NCI-H2196 (cell line): ENCODE results near the gene IKZF4.
"Not testable (repeated sequence)": the region's sequence is repeated elsewhere in the genome, so short reads cannot be mapped to it uniquely, and the experiment has no call there.

Experiments
- DNase-seq: peaks from one replicate; lab custom pipeline; 2025; ENCODE audit not compliant: unreplicated experiment; lab: John Stamatoyannopoulos, UW

IKZF4 gene

GRCh38 chr12:55997535-55997859 is 23.3 kb upstream of the IKZF4 start:
- DNase-seq = no peak

DNA sequence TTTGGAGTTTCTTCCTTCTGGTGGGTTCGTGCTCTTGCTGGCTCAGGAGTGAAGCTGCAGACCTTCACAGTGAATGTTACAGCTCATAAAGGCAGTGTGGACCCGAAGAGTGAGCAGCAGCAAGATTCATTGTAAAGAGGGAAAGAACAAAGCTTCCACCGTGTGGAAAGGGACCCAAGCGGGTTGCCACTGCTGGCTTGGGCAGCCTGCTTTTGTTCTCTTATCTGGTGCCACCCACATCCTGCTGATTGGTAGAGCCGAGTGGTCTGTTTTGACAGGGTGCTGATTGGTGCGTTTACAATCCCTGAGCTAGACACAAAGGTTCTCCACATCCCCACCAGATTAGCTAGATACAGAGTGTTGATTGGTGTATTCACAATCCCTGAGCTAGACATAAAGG is 21.3 kb upstream of the IKZF4 start:
- DNase-seq = not testable (repeated sequence)

- not testable (repeated sequence) for DNase-seq
These were observed 20.8 kb upstream of the IKZF4 start for GRCh38 chr12:55999999-56000540.

- DNase-seq = no peak
These were observed 19.2 kb upstream of the IKZF4 start for GRCh38 chr12:56001487-56002100.

DNA sequence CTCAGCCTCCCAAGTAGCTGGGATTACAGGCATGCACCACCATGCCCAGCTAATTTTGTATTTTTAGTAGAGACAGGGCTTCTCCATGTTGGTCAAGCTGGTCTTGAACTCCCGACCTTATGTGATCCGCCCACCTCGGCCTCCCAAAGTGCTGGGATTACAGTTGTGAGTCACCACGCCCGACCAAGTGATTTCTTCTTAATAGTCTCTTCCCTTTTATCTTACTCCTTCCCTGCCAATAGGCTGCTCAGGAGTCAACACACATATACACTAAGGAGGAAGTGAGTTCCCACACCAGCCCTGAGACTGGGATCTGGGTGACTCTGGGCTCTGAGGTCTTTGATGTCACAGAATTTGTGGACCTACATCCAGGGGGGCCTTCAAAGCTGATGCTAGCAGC is 17.5 kb upstream of the IKZF4 start:
- DNase-seq = not testable (repeated sequence)

DNA sequence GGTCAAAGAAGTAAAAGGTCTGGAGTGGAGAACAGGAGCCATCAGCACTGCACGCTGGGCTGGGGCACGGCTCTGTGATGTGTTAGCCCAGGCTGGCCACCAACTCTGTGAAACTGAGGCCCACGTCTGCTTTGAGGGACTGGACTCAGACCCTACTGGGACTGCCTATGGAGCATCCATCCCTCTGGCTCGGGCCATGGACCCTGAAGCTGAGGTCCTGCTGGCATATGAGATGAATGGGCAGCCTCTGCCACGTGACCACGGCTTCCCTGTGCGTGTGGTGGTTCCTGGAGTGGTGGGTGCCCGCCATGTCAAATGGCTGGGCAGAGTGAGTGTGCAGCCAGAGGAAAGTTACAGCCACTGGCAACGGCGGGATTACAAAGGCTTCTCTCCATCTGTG is 16.6 kb upstream of the IKZF4 start:
- no peak for DNase-seq

DNA sequence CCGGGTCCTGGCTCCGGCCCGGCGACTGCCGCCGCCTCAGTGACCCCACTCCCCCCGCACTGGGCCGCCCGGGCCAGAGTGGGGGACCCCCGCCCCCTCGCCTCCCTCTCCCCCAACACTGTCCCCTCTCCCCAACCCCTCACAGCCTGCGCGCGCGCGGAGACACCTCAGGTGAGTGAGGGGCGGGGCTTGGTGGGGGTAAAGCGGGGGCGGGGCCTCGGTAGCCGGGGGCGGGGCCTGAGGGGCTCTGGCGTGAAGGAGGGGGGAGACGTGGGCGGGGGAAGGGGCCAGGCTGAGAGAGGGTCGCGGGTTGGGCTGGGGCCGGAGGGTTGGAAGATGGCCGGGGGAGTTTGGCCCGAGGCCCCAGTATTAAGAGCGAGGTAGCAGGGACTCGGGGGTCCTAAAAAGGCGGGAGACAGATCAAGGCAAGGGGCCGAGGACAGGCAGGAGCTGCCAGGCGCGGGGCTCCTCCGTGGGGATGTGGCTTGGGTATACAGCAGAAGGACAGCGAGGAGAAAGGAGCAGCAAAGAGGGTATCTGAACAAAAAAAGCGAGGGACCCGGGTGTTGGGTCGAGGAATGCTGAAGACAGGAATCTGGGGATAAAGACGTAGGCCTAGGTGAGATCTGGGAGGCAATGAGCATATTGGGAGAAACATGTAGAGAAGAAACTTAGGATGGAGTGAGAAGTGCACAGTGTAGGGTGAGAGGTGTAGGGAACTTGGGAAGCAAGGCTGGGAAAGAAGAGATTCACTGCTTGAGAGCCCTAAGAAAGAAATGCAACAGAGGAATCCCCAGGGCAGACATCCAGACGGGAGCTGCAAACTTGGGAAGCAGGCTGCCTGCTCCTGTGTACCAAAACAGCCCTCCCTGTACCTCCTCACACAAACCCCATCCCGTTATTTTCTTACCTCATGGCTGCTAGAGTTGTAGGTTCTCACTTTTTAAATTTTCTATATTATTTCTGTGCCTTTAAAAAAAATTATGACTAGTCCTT is 13.0 kb upstream of the IKZF4 start:
- peak; percentile 65 for DNase-seq

DNA sequence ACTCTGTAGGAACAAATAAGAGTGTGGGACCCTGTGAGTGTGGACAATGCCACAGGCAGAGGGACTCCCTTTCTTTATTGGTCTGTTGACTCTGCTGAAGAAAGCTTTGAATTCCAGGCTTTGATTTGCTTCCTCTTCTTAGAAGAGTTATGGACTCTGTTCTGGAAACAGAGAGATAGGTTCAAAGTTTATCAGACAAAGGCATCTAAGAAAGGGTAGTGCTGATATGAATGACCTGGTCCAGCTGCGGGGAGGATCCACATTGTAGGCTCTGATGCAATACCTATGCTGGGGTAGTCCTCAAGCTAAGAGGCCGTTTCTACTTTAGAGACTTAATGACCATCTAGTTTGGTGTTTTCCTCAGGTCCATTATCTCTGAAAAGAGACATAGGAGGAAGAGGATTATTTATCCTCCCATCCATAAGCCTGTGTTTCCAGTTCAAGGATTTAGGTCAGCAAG is 10.7 kb upstream of the IKZF4 start:
- DNase-seq = no peak

- DNase-seq = no peak
These were observed 9.2 kb upstream of the IKZF4 start for GRCh38 chr12:56011509-56012090.

- DNase-seq = no peak
These were observed 7.4 kb upstream of the IKZF4 start for GRCh38 chr12:56013482-56013881.

GRCh38 chr12:56014205-56014604 is 6.6 kb upstream of the IKZF4 start:
- DNase-seq = peak; percentile 28

DNA sequence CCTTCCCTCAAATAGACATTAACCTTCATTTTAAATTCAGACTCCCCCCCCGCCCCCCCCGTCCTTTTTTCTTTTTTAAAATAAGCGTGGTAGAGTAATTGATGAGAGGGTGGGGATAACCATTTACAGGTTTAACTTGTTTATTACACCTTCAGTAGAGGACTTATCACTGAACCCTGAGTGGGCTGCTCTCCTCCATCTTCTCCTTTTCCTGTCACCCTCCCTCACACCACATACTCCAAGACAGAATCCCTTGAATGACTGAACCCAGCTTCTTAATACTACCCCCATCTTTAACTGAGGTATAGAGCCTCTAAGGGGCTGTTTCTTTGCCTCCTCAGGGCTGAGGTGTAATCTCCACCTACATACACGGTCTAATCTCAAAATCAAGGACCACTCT is 3.7 kb upstream of the IKZF4 start:
- no peak for DNase-seq

DNA sequence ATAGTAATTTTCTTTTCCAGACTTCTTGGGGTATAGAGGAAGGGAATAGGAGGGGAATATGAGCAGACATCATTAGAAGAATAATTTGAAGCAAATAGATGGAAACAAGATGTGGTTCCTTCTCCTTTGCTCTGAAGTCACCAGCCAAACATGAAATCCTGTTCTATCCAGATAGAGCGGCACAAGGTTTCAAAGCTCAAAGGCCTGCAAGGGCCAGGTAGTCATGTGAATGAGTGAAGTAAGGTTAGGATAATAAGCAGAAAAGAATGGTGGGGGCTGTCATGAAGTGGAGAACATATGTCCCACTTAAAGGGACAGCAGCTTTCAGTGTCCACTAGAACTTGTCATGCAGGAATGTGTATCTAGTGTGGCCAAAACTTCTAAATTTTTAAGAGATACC is 2.5 kb upstream of the IKZF4 start:
- no peak for DNase-seq

- DNase-seq = no peak
These were observed 1.1 kb downstream of the IKZF4 start for GRCh38 chr12:56021889-56022497.

DNA sequence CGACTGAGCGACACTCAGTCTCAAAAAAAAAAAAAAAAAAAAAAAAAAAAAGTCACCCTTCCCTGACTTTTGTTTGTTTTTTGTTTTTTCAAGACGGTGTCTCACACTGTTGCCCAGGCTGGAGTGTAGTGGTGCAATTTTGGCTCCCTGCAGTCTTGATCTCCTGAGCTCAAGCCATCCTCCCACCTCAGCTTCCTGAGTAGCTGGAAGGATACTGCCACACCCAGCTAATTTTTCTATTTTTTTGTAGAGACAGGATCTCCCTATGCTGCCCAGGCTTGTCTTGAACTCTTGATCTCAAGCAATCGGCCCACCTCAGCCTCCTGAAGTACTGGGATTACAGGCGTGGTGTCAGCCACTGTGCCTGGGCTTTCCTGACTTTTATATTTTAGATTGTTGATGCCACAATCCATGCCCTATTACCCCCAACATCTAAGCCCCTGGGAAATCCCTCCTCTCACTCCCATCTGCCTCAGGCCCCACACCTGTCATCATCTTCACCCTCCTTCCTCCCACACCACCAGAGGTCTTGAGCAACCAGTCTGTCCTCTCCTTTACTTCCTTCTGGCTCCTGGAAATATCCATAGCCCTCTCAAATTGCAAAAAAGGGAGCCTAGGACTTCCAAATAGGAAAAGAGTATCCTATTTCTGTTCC is 7.8 kb downstream of the IKZF4 start:
- no peak for DNase-seq

GRCh38 chr12:56029166-56029519 is 8.3 kb downstream of the IKZF4 start:
- no peak for DNase-seq

DNA sequence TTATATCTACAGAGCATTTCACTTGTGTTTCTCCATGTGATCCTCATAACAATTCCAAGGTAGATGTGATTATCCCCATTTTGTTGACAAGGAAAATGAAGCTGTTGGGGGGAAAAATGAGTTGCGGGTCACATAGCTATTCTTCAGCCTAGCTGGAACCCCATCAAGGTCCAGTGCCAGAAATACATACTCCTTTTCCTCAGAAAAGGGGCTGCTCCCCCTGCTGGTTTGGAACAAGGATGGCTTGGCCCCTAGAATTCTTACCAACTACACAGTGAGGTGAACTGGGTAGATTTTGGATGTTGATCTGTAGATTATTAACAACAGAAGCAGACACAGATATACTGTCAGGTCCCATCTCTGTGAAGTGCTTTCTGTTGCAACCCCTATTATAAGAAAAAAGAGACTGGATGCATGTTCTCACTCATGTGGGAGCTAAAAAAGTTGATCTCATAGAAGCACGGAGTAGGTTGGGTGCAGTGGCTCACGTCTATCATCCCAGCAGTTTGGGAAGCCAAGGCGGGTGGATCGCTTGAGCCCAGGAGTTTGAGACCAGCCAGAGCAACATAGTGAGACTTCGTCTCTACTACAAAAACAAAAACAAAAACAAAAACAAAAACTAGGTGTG is 8.9 kb downstream of the IKZF4 start:
- peak; percentile 52 for DNase-seq

DNA sequence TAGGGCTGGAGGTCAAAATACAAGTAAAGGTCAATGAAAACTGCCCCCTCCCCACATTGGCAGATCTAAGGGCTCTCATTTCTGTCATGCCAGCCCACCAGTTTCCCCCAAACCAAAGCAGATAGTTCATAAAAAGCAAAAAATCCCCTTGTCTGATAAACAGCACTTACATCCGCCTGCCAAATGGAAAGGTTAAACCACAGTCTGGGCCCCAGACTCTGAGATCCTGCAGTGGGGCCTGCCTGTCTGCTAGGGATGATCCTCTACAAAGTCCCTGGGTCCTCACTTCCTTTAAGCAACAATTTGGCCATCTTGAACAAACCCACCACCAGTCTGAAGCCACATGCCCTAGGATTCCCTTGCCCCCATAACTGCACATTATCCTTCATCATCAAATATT is 11.1 kb downstream of the IKZF4 start:
- DNase-seq = no peak

DNA sequence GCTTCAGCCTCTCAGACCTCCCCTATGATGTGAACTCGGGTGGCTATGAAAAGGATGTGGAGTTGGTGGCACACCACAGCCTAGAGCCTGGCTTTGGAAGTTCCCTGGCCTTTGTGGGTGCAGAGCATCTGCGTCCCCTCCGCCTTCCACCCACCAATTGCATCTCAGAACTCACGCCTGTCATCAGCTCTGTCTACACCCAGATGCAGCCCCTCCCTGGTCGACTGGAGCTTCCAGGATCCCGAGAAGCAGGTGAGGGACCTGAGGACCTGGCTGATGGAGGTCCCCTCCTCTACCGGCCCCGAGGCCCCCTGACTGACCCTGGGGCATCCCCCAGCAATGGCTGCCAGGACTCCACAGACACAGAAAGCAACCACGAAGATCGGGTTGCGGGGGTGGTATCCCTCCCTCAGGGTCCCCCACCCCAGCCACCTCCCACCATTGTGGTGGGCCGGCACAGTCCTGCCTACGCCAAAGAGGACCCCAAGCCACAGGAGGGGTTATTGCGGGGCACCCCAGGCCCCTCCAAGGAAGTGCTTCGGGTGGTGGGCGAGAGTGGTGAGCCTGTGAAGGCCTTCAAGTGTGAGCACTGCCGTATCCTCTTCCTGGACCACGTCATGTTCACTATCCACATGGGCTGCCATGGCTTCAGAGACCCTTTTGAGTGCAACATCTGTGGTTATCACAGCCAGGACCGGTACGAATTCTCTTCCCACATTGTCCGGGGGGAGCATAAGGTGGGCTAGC is 13.9 kb downstream of the IKZF4 start:
- DNase-seq = no peak

- DNase-seq = no peak
These were observed 16.3 kb downstream of the IKZF4 start for GRCh38 chr12:56037161-56037560.
